Measurements from ENCODE around the gene SNAPC1. TPM values are rescaled to one million over a fixed set of nuclear protein-coding genes. Genes with fewer than 3 reads are reported as not detected.

Gene SNAPC1
- total RNA-seq, 1 donor from 2014 or later = 11.0 TPM

DNA sequence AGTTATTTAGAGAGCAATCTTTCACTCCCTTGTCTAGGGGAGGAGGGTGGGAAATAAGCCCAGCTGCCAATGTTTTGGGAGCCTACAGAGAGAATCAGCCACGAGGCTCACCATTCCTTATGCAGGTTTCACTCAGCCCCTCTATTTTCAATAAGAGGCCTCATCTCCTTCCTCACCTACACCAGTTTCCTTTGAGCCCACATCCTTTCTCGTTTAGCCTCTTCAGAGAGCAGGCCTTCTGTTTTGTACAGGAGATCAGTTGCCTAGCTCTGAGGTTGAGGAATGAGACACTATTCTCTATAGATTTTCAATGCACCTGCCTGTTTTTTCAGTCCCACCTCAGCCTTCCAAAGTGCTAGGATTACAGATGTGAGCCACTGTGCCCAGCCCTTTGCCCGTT is 17.9 kb downstream of the SNAPC1 start:
- peak; percentile 26 for DNase-seq (ENCODE audit: low spot score)
- H3K36me3 Mint-ChIP-seq (ENCODE audit: low read depth) = peaks cover 49% of the 10 kb centered on the region
- H3K27ac Mint-ChIP-seq = peak overlapping the region; percentile 89
- peak overlapping the region; percentile 68 for H3K4me3 Mint-ChIP-seq
- no peaks in the 10 kb centered on the region for H3K9me3 Mint-ChIP-seq
- H3K4me1 Mint-ChIP-seq (ENCODE audit: low read depth) = peaks cover 42% of the 10 kb centered on the region
- intact Hi-C loops (cut with micrococcal nuclease) = loop anchor here (1.0 to 2.0 kb wide), 2 partner anchors 17 to 29 kb away; partner anchors contain the start of gene SNAPC1
- no peaks in the 10 kb centered on the region for H3K27me3 Mint-ChIP-seq (ENCODE audit: insufficient read depth)

DNA sequence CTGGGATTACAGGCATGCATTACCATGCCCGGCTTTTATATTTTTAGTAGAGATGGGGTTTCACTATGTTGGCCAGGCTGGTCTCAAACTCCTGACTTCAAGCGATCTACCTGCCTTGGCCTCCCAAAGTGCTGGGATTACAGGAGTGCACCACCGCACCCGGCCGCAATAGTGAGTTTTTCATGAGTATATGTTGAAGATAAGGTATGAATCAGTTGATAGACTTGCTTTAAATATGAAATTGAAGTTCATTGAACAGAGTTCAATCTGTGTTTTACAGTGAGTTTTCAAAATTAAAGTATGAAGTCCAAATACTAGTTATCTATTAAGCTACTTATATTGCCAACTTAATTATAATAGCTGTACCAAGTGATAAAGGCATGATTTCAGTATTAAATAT is 35.1 kb downstream of the SNAPC1 start:
- Mint-ChIP-seq H3K27ac (no peak overlapping the region), H3K9me3 (no peaks in the 10 kb centered on the region), H3K4me1 (ENCODE audit: low read depth) (no peaks in the 10 kb centered on the region), H3K36me3 (ENCODE audit: low read depth) (peaks cover 11% of the 10 kb centered on the region), H3K4me3 (no peak overlapping the region), H3K27me3 (ENCODE audit: insufficient read depth) (no peaks in the 10 kb centered on the region)
- intact Hi-C loops (cut with micrococcal nuclease) = no loop called here
- DNase-seq (ENCODE audit: low spot score) = no peak

DNA sequence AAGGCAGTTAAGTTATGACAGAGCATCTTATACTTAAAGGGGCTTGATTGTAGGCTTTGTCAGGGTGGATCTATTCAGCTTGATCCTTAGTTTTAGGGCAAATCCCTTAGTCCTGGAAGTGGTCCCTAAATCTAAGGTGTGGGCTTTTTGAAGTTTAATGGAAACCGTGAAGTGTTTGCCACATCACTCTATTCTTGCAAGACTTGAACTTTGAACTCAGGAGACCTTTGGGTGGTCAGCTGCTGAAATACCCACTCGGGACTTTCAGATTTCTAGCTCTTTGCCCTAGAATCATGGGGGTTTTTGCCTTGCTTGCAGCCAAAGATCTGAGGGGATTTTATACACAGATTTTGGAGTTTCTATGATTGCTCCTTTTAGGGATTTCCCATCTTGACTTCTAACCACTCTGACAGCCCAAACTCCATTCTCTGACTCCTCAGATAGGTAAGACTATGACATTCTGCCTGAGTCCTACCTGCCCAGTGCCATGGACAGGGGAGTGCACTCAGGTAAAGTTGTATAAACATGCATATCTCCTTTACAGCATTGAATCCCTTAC is 39.9 kb downstream of the SNAPC1 start:
- intact Hi-C loops (cut with micrococcal nuclease) = no loop called here
- no peak overlapping the region for H3K27ac Mint-ChIP-seq
- no peak overlapping the region for H3K4me3 Mint-ChIP-seq
- peaks cover 2% of the 10 kb centered on the region for H3K27me3 Mint-ChIP-seq (ENCODE audit: insufficient read depth)
- DNase-seq (ENCODE audit: low spot score) = no peak
- no peaks in the 10 kb centered on the region for H3K9me3 Mint-ChIP-seq
- peaks cover 5% of the 10 kb centered on the region for H3K4me1 Mint-ChIP-seq (ENCODE audit: low read depth)
- peaks cover 5% of the 10 kb centered on the region for H3K36me3 Mint-ChIP-seq (ENCODE audit: low read depth)

DNA sequence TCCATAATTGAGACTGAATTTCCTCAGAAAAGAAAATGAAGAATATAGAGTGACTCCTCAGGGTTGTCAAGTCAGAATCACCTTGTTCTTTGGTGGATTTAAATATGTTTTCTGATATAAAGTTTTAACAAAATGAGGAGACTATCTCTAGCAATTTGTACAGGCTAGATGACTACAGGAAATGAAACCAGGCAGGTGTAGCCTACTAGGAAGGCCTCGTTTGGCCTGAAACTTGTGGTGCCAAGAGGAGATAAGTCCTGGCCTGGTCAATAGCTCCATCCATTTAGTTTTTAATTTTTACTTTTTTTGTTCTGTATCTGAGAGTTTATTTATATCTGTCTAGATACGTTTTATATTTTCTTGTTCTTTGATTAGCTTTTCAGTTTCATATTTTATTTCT is 41.5 kb downstream of the SNAPC1 start:
- peaks cover 5% of the 10 kb centered on the region for H3K36me3 Mint-ChIP-seq (ENCODE audit: low read depth)
- intact Hi-C loops (cut with micrococcal nuclease) = no loop called here
- no peak for DNase-seq (ENCODE audit: low spot score)
- peaks cover 10% of the 10 kb centered on the region for H3K4me1 Mint-ChIP-seq (ENCODE audit: low read depth)
- H3K4me3 Mint-ChIP-seq = no peak overlapping the region
- H3K27ac Mint-ChIP-seq = no peak overlapping the region
- H3K27me3 Mint-ChIP-seq (ENCODE audit: insufficient read depth) = peaks cover 6% of the 10 kb centered on the region
- no peaks in the 10 kb centered on the region for H3K9me3 Mint-ChIP-seq

DNA sequence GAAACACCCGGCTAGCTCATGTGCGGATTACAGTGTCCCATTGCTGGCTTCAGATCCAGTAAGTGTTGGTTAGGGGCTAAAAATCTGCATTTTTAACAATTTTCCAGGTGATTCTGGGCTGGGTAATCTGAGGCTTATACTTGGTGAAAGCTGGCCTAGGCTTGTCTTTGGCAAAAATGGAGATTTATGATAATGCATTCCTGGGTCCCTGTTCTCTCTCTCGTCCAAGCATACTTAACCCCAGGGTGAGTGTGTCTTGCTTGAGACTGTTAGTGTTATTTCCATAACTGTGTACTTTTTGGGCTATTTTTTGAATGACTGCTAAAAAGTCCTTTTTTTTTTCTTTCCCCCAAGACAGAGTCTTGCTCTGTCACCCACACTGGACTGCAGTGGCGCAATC is 43.2 kb downstream of the SNAPC1 start:
- DNase-seq (ENCODE audit: low spot score) = no peak
- Mint-ChIP-seq H3K27me3 (ENCODE audit: insufficient read depth) (peaks cover 9% of the 10 kb centered on the region), H3K4me3 (no peak overlapping the region), H3K4me1 (ENCODE audit: low read depth) (peaks cover 10% of the 10 kb centered on the region), H3K9me3 (no peaks in the 10 kb centered on the region), H3K36me3 (ENCODE audit: low read depth) (peaks cover 5% of the 10 kb centered on the region), H3K27ac (no peak overlapping the region)
- intact Hi-C loops (cut with micrococcal nuclease) = no loop called here

DNA sequence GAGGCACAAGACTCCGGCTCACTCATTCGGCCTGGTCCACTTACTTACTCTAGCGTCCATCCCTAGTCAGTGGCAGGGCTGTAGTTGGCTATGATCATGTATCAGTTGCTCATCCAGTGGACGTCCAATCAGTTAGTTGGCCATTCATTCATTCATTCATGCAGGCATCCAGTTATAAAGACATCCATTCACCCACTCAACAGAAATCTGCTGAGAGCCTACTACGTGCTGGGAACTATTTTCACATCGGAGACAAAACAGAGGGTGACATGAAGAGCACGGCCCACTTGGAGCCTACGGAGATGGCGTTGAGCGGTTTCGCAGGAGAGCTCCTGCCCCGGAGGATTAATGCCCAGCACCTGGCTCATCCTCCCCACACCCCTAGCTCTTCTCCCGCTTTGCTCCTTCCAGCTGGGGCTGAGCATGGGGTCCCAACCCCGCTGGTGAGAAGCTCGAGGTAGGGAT is 49.7 kb downstream of the SNAPC1 start:
- H3K36me3 Mint-ChIP-seq (ENCODE audit: low read depth) = no peaks in the 10 kb centered on the region
- H3K9me3 Mint-ChIP-seq = no peaks in the 10 kb centered on the region
- no peak overlapping the region for H3K27ac Mint-ChIP-seq
- H3K27me3 Mint-ChIP-seq (ENCODE audit: insufficient read depth) = peaks cover 54% of the 10 kb centered on the region
- peaks cover 15% of the 10 kb centered on the region for H3K4me1 Mint-ChIP-seq (ENCODE audit: low read depth)
- no peak for DNase-seq (ENCODE audit: low spot score)
- intact Hi-C loops (cut with micrococcal nuclease) = no loop called here
- H3K4me3 Mint-ChIP-seq = peak overlapping the region; percentile 83

DNA sequence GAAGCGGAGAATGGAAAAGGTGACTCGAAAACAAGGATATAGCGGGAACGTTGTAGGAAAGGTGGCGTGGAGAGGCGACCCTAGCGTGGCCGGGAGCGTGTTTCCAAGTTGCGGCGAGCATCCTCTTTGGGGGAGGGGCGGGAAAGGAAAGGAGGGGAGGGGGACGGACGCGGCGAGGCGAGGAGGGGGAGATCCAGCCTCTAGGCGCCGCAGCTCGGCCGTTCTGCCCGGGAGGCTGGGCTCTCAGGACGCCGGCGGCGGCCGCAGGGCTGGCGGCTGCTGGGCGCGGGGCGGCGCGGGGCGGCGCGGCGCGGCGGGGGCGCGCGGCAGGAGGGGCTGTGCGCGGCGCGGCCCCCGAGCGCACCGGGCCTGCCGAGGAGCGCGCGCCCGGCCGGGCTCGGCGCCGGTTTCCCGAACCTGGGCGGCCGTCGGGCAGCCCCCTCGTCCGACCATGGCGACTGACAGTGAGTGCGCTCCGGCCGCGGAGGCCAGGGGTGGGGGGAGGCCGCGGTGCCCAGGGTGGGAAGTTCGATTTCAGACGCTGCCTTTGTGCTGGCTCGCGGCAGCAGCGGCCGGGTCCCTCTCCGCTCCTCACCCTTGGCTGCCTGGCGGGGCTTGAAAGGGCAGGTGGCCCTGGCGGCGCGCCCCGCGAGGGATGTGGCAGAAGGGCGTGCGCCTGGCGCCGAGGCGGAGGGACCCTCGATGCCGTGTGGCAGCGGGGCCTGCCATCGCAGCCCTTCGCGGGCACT is 50.3 kb downstream of the SNAPC1 start, which contains the start of gene SYT16:
Gene SYT16 (plus strand): TSS at position 357 of the 749 bp plus-strand sequence.
- Mint-ChIP-seq H3K4me3 (peak within 1 kb of the TSS; percentile 83), H3K27ac (no peak within 1 kb of the TSS), H3K4me1 (ENCODE audit: low read depth) (peaks cover 14% of the 10 kb centered on the region), H3K9me3 (no peaks in the 10 kb centered on the region), H3K27me3 (ENCODE audit: insufficient read depth) (peaks cover 54% of the 10 kb centered on the region), H3K36me3 (ENCODE audit: low read depth) (no peaks in the 10 kb centered on the region)
- no peak for DNase-seq (ENCODE audit: low spot score)
- intact Hi-C loops (cut with micrococcal nuclease) = no loop called here

DNA sequence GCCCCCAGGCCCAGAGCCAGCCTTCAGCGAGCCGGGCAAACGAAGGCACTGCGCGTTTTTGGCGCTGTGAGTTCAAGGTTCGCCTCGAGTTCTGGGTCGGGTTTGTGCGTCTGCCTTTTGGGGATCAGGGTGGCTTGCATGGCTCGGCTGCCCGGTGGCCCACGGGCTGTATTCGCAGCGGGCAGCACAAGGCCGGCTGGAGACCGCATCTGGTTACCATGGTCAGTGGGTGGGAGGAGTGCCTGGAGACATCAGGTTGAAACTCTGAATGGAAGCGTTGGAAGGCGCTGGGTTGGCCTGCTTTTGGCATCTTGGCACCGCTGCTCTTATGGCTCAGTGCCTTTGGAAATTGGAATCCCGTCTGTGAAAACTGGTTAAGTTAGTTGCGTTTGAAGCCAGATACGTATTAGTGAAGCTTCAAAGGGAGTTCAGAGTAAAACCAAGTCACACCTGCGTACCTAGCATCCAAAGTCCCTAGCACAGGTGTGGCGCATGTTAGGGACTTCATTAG is 50.9 kb downstream of the SNAPC1 start:
- Mint-ChIP-seq H3K27me3 (ENCODE audit: insufficient read depth) (peaks cover 53% of the 10 kb centered on the region), H3K4me3 (peak overlapping the region; percentile 76), H3K27ac (no peak overlapping the region), H3K9me3 (no peaks in the 10 kb centered on the region), H3K4me1 (ENCODE audit: low read depth) (peaks cover 11% of the 10 kb centered on the region), H3K36me3 (ENCODE audit: low read depth) (no peaks in the 10 kb centered on the region)
- DNase-seq (ENCODE audit: low spot score) = no peak
- intact Hi-C loops (cut with micrococcal nuclease) = no loop called here

DNA sequence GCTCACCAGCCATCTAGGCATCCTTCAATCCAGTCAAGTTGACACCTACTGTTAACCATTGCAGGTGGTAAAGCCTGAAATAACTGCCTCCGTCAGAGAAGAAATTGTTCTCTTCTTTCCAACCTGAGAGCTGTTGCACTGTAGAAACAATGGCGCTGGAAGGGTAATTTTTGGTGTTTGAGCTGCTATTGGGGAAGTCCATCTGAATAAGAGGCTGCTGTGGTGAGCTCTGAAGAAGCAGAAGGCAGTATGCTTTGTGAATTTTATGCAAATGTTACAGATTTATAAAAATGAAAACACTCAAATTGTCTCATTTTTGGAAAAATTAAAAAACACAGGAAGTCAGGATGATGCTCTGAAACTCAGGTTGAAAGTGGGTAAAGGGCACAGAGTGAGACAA is 60.2 kb downstream of the SNAPC1 start:
- Mint-ChIP-seq H3K27me3 (ENCODE audit: insufficient read depth) (peaks cover 13% of the 10 kb centered on the region), H3K9me3 (peaks cover 9% of the 10 kb centered on the region), H3K36me3 (ENCODE audit: low read depth) (no peaks in the 10 kb centered on the region), H3K4me1 (ENCODE audit: low read depth) (peaks cover 5% of the 10 kb centered on the region), H3K4me3 (no peak overlapping the region), H3K27ac (no peak overlapping the region)
- intact Hi-C loops (cut with micrococcal nuclease) = no loop called here
- DNase-seq (ENCODE audit: low spot score) = no peak

DNA sequence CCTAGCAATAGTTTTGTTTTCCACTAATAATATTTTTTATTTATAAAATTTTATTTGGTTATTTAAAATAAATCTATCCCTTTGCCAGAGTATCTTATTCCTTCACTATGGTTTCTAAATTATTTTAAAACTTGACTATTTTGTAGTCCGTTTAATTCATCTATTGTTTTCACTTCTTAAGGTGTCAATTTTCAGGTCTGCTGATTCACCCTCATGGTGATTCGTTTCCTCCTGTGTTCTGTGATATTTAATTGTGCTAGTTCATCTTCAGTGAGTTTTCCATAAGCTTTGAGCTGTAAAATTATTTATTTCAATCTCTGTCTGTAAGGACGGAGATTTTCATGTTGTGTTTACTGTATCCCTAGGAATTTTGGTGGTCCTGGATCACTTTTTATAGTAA is 70.6 kb downstream of the SNAPC1 start:
- Mint-ChIP-seq H3K36me3 (ENCODE audit: low read depth) (no peaks in the 10 kb centered on the region), H3K4me1 (ENCODE audit: low read depth) (no peaks in the 10 kb centered on the region), H3K9me3 (no peaks in the 10 kb centered on the region), H3K27ac (no peak overlapping the region), H3K27me3 (ENCODE audit: insufficient read depth) (peaks cover 13% of the 10 kb centered on the region), H3K4me3 (no peak overlapping the region)
- no peak for DNase-seq (ENCODE audit: low spot score)
- intact Hi-C loops (cut with micrococcal nuclease) = no loop called here

DNA sequence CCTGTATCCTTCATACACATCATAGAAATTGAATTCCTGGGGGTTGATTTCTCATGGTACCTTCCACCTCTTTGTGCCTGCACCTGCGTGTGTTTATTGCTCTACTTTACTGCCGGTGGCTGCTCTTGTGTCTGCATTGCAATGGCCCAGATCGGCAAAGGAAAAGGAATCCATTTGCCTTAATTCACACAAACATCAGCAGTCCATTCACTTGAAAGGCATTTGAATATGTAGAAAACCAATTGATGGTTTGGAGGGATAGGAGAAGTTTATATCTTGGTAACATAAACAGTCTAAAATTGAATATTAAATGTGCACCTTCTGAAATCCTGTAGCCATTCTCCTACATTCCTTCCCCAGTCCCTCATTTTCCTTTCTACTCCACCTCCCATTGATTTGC is 74.0 kb downstream of the SNAPC1 start:
- Mint-ChIP-seq H3K27ac (no peak overlapping the region), H3K36me3 (ENCODE audit: low read depth) (no peaks in the 10 kb centered on the region), H3K27me3 (ENCODE audit: insufficient read depth) (peaks cover 9% of the 10 kb centered on the region), H3K4me3 (no peak overlapping the region), H3K4me1 (ENCODE audit: low read depth) (no peaks in the 10 kb centered on the region), H3K9me3 (no peaks in the 10 kb centered on the region)
- intact Hi-C loops (cut with micrococcal nuclease) = no loop called here
- no peak for DNase-seq (ENCODE audit: low spot score)

DNA sequence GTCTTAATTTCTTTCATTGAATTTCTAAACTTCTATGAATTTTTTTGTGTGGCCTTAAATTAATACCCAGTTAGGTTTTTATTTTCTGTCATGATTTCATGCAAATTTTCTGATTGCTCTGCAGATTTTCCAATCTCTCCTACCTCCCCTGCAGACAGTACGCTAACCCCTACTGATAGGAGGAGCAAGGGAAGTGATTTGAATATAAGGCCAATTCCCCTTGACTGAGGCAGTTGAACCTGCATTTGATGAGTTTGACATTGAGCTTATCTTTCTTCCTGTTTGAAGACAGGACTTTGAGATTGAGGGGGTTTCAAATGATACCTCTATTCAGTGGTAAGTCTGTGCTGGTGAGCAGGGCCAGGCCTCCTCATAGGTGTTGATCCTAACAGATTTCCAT is 74.6 kb downstream of the SNAPC1 start:
- peaks cover 12% of the 10 kb centered on the region for H3K27me3 Mint-ChIP-seq (ENCODE audit: insufficient read depth)
- no peak for DNase-seq (ENCODE audit: low spot score)
- intact Hi-C loops (cut with micrococcal nuclease) = loop anchor here (1.0 kb wide), 7 partner anchors 75 to 568 kb away; partner anchors contain the start of gene SNAPC1
- H3K9me3 Mint-ChIP-seq = no peaks in the 10 kb centered on the region
- no peaks in the 10 kb centered on the region for H3K4me1 Mint-ChIP-seq (ENCODE audit: low read depth)
- no peaks in the 10 kb centered on the region for H3K36me3 Mint-ChIP-seq (ENCODE audit: low read depth)
- H3K27ac Mint-ChIP-seq = no peak overlapping the region
- H3K4me3 Mint-ChIP-seq = no peak overlapping the region

Data from activated T-helper 1 cell treated with anti-CD3 and anti-CD28 coated beads, Interleukin-12 subunit alpha, Interleukin-12 subunit beta, Interleukin-2, Interleukin-4 antibody, amounts not matched to agents 30 ng/mL and 10 ng/mL and 1 ng/mL, durations not matched to agents 14 hours and 24 hours and 36 hours (primary cell).